ENCODE measurements around the gene SLAMF9.

The SLAMF9 gene

DNA sequence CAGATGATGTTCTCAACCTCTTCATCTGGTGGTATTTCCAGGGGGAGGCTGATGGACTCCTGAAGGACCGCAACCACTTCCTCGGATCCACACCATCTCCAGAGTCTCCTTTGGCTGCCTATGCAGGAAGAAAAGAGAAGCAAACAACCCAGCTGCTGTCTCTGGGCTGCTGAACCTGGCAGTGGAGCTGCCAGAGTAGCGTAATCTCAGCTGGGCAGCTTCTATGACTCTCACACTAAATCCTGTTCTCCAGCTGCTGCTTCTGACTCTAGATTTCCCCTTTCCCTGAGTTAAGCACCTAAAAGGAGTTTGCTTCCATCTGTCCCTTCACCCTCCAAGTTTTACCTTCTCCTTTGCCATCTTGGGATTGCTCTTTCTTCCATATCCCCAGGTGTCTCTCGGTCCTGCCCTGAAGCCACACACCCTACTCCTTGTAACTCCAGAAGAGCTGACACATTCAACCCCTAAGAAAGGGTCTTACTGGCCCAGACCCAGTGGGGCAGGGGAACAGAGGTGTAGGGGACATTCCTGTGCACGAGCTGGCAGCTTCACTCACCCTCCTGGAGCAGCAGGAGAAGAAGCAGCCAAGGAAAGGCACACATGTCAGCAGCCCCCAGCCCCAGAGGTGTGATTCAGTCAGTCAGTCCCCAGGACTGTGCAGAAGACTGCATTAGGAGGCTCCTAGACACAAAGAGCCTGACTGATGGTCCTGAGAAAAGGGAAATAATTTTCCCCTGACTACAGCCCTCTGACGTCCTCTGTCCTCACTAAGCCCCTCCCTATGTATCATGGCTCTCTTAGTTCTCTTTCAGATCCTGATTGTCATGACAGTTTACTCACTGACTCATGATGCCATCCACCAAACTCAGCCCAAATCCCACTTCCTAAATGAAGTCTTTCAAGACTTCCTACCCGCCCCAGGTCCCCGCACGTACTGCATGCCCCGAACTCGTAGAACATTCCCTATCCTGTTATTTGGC lies at the start of gene SLAMF9:
SLAMF9 (minus strand) TSS at position 702 of the 980 bp plus-strand sequence; CDS start at position 602, 100 bp downstream.
- no peak for DNase-seq (ENCODE audit: low read depth)

DNA sequence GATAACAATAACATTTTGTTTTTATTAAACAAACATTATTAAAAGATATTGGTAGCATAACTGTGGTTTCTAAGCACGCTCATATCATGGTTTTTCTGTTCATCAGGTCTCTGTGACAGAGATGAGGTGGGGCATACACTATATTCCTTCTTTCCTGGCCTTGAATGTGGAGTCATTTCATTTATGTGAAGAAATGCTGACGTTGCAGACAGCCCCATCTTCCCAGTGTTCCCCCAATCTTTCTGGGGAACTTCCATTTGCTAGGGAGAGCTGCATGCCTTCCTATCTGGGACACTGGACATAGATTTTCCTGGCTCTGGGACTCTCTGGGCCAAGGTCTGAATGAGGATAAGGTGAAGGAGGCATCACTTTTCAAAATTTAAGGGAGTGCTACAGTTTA lies 47.4 kb upstream of the SLAMF9 start:
- DNase-seq (ENCODE audit: low read depth) = no peak

DNA sequence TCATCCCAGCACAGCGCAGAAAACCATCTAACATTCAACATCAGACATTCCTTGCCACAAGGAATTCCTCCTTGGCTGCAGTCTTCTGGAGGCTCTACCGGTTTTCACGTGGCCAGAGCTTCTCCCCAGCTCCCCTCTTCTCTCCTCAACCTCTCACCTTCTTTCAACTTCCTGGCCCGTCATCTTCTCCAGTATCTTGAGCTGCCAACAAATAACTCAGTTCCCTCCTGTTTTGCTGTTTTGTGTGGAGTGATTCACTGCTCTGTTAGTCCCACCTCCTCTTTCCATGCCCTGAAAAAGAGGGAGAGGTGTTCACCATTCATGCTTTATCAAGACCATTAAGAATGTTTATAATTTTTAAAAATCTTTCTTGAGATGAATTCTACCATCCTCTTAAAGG lies 45.2 kb upstream of the SLAMF9 start:
- DNase-seq (ENCODE audit: low read depth) = no peak

DNA sequence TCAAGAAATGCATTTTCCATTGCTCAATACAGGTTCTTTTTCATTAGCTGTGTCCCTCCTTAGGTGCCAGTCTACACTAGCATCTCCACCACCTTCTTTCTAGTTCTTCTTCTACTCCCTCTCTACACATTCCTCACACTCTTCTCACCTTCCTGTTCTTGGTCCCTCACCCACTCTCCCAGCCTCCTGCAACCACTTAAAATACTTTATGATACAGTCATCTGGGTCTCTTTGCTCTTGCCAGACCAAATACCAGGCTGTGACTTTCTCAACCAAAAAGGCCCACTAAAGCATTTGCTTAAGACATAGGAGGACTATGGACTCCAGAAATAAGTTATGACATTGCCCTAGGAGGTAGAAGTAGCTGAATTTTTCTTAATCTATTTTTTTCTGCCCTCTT lies 42.6 kb upstream of the SLAMF9 start:
- DNase-seq (ENCODE audit: low read depth) = peak; percentile 22

DNA sequence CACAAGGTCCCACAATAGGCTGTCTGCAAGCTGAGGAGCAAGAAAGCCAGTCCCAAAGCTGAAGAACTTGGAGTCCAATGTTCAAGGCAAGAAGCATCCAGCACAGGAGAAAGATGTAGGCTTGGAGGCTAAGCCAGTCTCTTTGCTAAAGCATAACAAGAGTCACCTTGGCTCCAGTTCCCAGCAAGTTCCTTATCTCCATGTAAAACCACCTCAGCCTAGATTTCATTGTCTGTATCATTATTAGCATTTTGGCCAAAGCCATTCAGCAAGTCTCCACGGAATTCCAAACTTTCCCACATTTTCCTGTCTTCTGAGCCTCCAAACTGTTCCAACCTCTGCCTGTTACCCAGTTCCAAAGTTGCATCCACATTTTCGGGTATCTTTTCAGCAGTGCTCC lies 40.9 kb upstream of the SLAMF9 start:
- DNase-seq (ENCODE audit: low read depth) = no peak

DNA sequence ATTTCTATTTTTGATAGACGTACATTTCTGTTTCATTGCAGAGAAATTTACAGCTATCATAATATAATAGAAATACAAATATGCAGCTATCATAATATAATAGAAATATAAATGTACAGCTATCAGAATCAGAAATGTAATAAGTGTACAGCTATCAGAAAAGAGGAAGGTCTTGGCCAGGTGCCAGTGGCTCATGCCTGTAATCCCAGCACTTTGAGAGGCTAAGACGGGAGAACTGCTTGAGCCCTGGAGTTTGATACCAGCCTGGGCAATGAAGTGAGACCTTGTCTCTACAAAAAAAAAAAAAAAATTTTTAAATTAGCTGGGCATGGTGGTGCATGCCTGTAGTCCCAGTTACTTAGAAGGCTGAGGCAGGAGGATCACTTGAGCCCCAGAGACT lies 39.9 kb upstream of the SLAMF9 start:
- DNase-seq (ENCODE audit: low read depth) = no peak

DNA sequence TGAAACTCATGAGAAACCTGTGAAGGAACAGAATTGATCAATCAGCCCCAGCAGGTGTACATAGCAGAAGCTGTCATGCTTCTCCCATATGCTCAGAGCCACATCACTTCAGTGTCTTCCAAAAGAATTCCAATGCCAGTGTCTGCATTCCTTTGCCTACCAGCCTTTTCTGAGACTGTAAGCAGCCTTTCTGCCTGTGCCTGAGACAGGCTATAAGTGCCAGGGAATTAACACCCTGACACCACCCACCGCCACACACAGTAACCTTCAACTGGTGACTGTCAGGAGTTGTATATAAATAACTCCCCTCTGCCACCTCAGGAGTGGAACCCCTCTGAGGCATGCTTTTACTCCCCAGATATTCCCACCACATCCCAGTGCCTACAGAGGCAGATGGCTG lies 38.1 kb upstream of the SLAMF9 start:
- no peak for DNase-seq (ENCODE audit: low read depth)

DNA sequence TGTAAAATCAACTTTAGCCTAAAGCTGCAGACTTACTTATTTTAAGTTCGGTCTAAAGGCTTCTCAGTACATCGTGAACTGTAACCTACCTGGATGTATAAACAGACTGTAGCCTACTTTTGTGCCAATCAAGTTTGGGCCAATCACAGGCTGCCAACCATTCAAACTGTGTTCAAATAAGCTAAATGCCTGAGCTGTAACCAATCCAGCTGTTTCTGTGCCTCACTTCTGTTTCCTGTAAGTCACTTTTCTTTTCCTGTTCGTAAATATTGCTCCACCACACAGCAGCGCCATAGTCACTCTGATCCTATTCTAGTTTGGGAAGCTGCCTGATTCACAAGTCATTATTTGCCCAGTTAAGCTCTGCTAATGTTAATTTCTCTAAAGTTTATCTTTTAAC lies 37.5 kb upstream of the SLAMF9 start:
- no peak for DNase-seq (ENCODE audit: low read depth)

DNA sequence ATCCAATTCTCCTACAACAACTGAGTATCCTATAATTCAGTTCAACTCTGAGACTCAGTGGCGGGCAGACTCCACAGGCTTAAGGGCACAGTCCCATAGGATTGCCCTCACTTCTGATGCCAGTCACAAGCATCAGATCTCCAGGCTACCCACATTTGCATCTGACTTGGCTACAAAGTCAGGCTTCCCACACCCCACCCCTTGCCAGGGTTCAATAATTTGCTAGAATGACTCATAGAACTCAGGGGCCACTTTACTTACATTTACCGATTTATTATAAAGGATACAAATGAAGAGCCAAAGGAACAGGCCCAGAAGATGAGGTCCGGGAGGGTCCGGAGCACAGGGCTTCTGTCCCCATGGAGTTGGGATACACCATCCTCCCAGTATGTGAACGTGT lies 36.0 kb upstream of the SLAMF9 start:
- no peak for DNase-seq (ENCODE audit: low read depth)

DNA sequence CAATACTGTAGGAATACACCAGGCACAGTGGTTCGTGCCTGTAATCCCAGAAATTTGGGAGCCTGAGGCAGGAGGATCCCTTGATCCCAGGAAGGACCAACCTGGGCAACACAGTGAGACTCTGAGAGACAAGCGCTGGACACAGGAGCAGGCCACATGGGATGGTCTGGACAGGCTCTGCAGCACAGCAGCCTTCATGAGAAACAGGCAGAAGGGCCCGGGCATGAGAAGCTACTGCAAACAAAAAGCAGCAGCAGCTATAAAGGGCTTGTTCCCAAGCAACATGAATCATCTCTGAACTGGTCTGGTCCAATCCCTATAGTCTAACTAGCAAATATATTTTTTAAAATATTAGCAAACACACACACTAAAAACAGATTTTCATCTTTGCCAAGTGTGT lies 35.5 kb upstream of the SLAMF9 start:
- no peak for DNase-seq (ENCODE audit: low read depth)

DNA sequence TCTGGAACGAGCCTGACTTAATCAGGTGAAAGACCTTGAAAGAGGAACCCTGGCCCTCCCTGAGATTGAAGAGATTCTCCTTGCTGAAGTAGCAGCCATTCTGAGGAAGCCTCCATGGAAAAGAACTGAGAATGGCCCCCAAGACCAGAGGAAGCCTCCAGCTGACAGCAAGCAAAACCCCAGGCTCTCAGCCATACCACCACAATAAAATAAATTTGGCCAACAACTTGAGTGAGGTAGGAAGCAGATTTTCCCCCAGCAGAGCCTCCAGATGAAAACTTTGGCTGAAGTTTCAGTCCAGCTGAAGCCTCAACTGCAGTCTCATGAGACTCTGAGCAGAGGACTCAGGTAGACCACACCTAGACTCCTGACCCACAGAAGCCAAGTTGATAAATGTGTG lies 34.0 kb upstream of the SLAMF9 start:
- no peak for DNase-seq (ENCODE audit: low read depth)

DNA sequence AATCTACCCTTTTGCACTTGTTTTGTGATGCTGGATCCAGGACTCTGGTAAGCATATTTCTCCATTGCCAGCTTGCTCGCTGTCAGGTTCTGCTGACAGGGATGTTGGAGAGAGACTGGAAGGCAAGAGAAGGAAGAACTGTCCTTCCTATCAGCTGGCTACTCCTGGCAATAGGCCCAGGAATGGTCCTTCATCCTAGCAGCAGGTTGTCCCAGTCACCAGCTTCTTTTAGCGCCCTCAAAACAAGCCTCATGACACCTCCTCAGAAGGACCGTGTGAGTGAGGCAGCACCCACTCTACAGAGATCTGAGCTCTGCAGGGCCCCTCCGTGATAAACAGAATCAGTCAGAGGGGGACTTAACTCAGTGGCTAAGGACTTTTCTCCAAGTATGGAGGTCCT lies 33.1 kb upstream of the SLAMF9 start:
- no peak for DNase-seq (ENCODE audit: low read depth)

DNA sequence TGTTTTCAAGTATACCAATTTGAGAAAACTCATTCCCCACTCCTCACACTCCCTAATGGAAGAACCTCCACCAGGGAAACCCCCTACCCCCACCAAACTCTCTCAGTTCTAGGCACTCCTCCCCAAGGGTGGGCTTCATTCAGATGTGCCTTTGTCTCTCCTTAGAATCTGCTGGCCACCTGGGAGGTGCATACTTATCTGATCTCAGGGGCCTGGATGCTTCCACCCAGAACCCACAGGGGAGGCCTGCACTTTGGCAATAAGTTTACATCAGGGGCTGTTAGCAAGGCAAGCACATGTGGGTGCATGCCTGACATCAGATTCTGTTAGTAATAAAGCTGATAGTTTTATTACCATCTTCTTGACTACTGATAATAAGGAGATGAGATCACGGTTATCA lies 32.5 kb upstream of the SLAMF9 start:
- no peak for DNase-seq (ENCODE audit: low read depth)

DNA sequence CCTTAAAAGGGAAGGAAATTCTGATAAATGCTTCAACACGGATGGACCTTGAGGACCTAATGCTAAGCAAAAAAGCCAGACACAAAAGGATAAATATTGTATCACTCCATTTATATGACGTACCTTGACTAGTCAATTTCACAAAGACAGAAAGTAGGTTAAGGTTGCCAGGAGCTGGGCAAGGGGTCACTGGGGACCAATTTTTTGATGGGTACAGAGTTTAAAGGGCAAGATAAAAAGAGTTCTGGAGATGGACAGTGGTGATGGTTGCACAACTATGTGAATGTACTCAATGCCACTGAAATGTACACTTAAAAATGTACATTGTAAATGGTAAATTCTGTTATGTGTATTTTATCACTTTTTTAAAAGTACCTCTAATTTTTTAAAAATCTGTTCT lies 32.1 kb upstream of the SLAMF9 start:
- no peak for DNase-seq (ENCODE audit: low read depth)

DNA sequence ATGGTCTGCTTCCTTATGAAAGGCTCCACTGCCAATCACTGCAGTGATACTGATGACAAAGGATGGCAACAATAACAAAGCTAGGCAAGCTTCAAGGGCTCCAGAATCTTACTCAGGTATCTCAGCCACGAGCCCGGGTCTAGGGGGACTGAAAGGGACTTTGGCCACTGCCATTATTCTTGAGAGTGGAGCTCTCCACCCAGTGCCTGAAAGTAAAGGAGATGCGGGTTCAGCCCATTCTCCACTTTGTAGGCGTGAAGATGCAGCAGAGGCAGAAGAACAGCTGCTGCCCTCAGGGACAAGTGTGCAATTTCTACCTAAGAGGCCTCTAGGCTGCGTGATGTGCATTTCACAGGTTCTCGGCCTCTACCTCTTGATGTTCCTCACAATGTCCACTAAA lies 31.4 kb upstream of the SLAMF9 start:
- no peak for DNase-seq (ENCODE audit: low read depth)

DNA sequence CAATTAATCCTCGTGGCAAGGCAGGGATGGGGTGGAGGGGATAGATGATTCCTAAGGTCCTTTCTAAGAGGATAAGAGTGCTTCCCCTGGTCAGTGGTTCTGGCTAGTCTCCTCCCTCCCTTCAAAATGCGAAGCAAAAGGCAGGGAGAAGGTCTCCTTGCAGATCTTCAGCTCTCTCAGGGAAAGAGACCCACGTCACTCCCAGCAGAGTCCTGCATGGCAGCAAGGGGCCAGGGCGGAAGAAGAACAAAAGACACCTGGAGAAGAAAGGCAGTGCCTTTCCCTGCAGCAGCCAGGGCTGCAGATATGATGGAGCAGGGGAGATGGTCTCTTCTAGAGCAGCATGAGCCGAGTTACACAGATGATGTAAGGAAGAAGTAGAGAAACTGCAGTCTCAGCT lies 29.6 kb upstream of the SLAMF9 start:
- DNase-seq (ENCODE audit: low read depth) = no peak

DNA sequence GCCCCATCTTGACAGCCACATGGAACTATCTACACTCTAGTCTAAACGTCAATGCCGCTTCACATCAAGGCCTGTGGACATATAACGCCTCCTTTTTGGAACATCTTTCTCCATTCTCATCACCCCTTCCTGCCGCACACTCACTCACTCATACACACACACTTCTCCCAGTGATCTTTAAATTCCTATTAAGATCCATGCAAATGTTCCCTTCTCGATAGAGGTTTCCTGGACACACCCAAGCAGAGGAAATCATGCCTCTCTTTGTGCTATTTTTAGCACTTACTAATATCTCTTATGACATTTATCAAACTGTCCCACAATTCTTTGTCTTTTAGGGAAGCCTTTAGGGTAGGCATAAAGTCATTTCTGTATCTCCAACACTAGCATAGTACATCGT lies 28.2 kb upstream of the SLAMF9 start:
- no peak for DNase-seq (ENCODE audit: low read depth)

DNA sequence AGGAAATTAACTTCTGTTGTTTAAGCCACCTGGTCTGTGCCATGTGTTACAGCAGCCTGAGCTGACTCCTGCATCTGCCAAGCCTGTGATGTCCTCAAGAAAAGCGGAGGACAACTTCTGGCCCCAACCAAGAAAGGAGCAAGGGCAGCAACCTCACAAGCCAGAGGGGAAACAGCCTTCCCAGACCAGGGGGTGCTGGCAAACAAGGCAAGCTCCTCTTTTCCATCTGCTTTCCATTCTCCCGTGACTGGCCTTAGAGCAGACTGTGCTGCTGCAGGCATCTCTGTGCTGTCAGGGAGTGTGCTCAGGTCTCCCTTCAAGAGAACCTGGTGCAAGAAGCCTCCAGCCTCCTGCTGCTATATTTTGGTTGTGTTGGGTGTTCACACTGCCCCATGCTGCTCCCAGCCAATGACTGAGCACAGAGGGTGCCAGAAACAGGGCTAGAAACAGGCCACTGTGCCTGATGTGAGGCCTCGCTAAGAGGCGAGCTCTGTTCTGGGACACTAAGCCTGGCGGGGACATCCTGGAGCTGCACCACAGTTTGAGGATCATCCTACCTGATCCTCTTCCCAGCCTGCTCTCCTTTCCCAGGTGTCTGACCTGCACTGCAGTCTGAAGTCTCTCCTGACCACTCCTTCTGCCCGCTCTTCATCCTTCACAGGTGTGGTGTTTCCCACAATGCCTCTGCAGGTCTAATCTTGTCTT lies 27.5 kb upstream of the SLAMF9 start:
- no peak for DNase-seq (ENCODE audit: low read depth)

DNA sequence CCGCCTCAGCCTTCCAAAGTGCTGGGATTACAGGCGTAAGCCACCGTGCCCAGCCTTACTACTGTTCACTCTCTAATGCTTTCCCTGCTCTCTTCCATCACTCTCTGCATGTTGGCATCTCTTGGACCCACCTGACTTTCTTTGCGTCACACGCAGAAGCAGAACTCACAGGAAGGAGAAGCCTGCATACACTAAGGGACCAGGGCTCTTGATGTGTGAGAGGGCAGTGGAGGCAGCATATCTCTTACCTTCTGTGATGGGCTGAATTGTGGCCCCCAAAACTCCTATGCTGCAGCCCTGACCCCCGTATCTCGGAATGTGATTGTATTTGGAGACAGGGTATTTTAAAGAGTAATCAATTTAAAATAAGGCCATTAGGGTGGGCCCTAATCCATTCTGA lies 26.7 kb upstream of the SLAMF9 start:
- no peak for DNase-seq (ENCODE audit: low read depth)

DNA sequence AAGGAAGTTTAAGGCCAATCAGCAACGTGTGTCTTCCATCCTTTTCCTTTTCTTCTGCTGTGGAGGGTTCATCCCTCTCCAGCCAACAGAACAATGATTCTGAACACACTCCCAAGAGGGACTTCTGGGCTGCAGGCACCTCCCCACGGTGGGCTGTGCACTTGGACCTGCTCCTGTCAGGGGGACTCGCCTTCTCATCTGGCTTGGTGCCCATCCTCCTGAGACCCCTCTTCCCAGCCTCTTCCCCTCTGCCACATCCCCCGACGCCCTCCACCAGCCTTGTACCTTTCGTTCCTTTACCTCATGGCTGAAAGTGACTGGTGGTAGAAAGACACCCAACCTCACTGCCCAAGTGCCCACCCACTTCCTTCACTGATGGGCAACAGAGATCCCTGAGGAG lies 26.0 kb upstream of the SLAMF9 start:
- no peak for DNase-seq (ENCODE audit: low read depth)

DNA sequence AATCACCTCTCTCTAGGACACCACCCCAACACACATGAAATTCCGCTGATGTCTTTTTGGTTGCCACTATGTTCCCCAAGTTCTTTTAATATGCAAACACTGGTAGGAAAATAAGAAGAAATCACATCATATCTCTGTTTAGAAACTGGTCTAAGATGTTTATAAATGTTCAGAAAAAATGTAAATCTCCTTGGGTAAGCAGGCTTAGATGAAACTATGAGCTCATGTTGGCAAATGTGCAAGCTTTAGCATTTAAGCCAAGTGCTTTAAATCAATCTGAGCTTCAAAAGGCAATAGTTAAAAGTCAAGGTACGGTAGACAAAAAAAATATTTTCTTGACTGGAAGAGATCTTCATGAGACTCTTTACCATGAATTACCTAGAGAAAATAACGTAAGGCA lies 25.2 kb upstream of the SLAMF9 start:
- no peak for DNase-seq (ENCODE audit: low read depth)

DNA sequence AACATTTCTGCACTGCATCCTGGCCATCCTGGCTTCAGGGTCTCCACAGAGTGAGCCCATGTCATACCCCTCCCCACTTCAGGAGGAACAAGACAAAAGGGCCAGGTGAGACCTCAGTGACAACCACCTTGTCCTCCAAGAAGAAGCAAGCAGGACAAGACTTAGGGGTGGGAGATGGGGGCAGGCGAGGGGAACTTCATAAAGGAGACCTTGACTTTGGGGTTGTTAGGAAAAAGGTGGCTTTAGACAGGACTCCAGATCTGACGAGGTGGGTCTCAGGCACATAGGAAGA lies 24.0 kb upstream of the SLAMF9 start:
- DNase-seq (ENCODE audit: low read depth) = no peak

DNA sequence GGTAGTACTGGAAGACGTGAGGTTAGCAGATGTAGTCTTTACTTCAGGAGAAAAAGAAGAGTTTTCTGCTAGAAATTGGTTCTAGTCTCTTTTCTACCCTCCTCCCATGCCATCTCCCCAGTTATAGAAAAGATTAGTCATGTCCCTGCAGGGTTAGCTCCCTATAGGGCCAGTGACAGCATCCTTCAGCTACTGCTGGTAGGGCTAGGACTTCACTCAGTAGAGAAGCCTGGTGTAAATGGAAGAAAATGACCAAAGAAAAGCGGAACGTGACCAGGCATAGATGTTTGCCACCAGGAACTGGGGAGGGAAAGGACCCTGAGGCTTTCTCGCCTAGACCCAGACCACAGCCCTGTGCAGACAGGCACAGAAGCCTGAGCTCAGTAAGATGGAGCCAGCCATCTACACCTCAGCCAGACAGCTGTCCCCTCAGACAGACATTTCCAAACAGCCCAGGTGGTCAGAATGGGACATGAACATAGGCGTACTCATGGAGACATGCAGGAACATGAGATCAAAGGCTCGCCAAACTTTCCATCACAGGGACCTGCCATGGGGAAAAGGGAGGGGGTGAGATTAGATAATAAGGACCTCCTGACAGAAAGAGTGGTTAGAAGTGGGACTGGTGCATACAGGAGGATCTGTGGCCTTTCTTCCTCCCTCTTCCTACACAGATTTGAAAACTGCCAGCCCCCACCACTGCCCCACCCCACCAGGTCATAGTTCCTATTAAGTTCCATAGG lies 23.5 kb upstream of the SLAMF9 start:
- DNase-seq (ENCODE audit: low read depth) = no peak
